ENCODE data around the gene CACNA1G. TPM values are rescaled to one million over a fixed set of nuclear protein-coding genes. Genes with fewer than 3 reads are reported as not detected.

Gene CACNA1G
- polyA plus RNA-seq, 1 donor (not counting 4 experiments of a cell fraction or from before 2014, with no cell fraction given): 0.07 TPM

DNA sequence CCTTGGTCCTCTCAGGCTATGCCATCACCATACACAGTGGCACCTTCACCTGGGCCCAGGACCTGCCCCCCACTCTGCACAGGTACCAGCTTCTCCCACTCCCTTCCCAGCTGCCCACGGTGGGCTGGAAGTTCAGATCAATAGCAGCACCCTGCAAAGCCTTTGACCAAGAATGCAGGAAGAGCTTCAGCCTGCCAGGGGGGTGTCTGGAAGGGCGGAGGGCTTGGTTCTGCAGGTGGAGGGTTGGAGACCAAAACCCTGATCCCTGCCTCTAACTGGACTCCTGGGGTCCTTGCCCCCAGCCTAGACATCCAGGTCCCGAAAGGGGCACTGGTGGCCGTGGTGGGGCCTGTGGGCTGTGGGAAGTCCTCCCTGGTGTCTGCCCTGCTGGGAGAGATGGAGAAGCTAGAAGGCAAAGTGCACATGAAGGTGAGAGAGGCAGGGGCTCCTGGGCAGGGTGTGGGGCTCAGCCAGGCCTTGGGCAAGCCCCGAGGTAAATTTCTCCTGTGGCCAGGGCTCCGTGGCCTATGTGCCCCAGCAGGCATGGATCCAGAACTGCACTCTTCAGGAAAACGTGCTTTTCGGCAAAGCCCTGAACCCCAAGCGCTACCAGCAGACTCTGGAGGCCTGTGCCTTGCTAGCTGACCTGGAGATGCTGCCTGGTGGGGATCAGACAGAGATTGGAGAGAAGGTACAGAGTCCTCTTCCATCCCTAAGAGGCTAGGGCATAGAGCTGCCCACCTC lies 108.5 kb downstream of the CACNA1G start:
- H3K27ac ChIP-seq (ENCODE audit: control insufficient read depth, insufficient read depth, low read length): peak overlapping the region; percentile 39
- H3K9me3 ChIP-seq (ENCODE audit: control insufficient read depth, low read depth, low read length): no peaks in the 10 kb centered on the region
- no peaks in the 10 kb centered on the region for H4K20me1 ChIP-seq (ENCODE audit: control insufficient read depth, extremely low read depth, insufficient read depth, low read length)
- no peak overlapping the region for H2AFZ ChIP-seq (ENCODE audit: control insufficient read depth, low read length)
- H3K79me2 ChIP-seq (ENCODE audit: control insufficient read depth, insufficient read depth, low read length): no peaks in the 10 kb centered on the region
- no peak overlapping the region for H3K9ac ChIP-seq (ENCODE audit: control insufficient read depth, extremely low read depth, insufficient read depth, low read length)
- TF ChIP-seq EZH2 (IDR thresholded peaks at IDR 0.05; ENCODE audit: low read length): no peak
- TF ChIP-seq, protein P1, sequence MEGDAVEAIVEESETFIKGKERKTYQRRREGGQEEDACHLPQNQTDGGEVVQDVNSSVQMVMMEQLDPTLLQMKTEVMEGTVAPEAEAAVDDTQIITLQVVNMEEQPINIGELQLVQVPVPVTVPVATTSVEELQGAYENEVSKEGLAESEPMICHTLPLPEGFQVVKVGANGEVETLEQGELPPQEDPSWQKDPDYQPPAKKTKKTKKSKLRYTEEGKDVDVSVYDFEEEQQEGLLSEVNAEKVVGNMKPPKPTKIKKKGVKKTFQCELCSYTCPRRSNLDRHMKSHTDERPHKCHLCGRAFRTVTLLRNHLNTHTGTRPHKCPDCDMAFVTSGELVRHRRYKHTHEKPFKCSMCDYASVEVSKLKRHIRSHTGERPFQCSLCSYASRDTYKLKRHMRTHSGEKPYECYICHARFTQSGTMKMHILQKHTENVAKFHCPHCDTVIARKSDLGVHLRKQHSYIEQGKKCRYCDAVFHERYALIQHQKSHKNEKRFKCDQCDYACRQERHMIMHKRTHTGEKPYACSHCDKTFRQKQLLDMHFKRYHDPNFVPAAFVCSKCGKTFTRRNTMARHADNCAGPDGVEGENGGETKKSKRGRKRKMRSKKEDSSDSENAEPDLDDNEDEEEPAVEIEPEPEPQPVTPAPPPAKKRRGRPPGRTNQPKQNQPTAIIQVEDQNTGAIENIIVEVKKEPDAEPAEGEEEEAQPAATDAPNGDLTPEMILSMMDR (optimal IDR thresholded peaks at IDR 0.05 in 1 of 3, IDR thresholded peaks at IDR 0.05 in 1 of 3, conservative IDR thresholded peaks at IDR 0.05 in 1 of 3; ENCODE audit: extremely low read depth in 1 of 3, insufficient read depth in 2 of 3, low read length in 3 of 3): no peak
- no peak overlapping the region for H3K4me2 ChIP-seq (ENCODE audit: control insufficient read depth, extremely low read depth, insufficient read depth, low read depth, low read length)
- H3K4me3 ChIP-seq (ENCODE audit: control insufficient read depth in 2 of 3, extremely low read depth in 1 of 3, insufficient read depth in 2 of 3, low read depth in 1 of 3, low read length in 3 of 3): no peak overlapping the region
- no peak for DNase-seq (ENCODE audit: low read depth, low spot score)
- FAIRE-seq: no peak
- dilution Hi-C loops (cut with MboI; ENCODE audit: extremely low pct_ligation_motif_present, low sequenced_read_pairs): no loop called here
- H3K4me1 ChIP-seq (ENCODE audit: control insufficient read depth, extremely low read depth, insufficient read depth, low read length): peaks cover 45% of the 10 kb centered on the region
- peaks cover 0 to 6% of the 10 kb centered on the region in 2 experiments for H3K36me3 ChIP-seq (ENCODE audit: control insufficient read depth in 2 of 2, extremely low read depth in 1 of 2, insufficient read depth in 2 of 2, low read length in 2 of 2)
- peaks cover 2% of the 10 kb centered on the region for H3K9me1 ChIP-seq (ENCODE audit: control insufficient read depth, extremely low read depth, insufficient read depth, low read length)
- H3K27me3 ChIP-seq (ENCODE audit: control insufficient read depth, extremely low read depth, insufficient read depth, low read length): no peaks in the 10 kb centered on the region

DNA sequence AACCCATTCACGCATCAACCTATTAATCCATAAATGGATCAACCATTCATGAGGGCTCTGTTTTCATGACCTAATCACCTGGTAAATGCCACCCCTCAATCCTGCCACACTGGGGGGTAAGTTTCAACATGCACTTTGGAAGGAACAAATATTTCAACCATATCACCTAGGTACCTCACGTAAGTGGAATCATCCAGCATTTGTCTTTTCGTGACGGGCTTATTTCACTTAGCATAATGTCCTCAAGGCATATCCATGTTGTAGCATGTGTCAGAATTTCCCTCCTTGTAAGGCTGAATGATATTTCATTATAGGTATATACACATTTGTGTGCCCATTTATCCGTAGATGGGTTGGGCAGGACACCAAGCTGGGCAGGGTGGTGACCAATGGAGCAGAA lies 111.6 kb downstream of the CACNA1G start:
- Histone ChIP-seq H4K20me1 (ENCODE audit: control insufficient read depth, extremely low read depth, insufficient read depth, low read length) (no peaks in the 10 kb centered on the region), H3K27me3 (ENCODE audit: control insufficient read depth, extremely low read depth, insufficient read depth, low read length) (no peaks in the 10 kb centered on the region), H3K36me3 (ENCODE audit: control insufficient read depth in 2 of 2, extremely low read depth in 1 of 2, insufficient read depth in 2 of 2, low read length in 2 of 2) (peaks cover 1 to 19% of the 10 kb centered on the region in 2 experiments), H2AFZ (ENCODE audit: control insufficient read depth, low read length) (no peak overlapping the region), H3K9ac (ENCODE audit: control insufficient read depth, extremely low read depth, insufficient read depth, low read length) (peak overlapping the region; percentile 36), H3K4me2 (ENCODE audit: control insufficient read depth, extremely low read depth, insufficient read depth, low read depth, low read length) (peak overlapping the region; percentile 30), H3K27ac (ENCODE audit: control insufficient read depth, insufficient read depth, low read length) (peak overlapping the region; percentile 66), H3K4me1 (ENCODE audit: control insufficient read depth, extremely low read depth, insufficient read depth, low read length) (peaks cover 47% of the 10 kb centered on the region), H3K9me3 (ENCODE audit: control insufficient read depth, low read depth, low read length) (no peaks in the 10 kb centered on the region), H3K9me1 (ENCODE audit: control insufficient read depth, extremely low read depth, insufficient read depth, low read length) (peaks cover 2% of the 10 kb centered on the region), H3K4me3 (ENCODE audit: control insufficient read depth in 2 of 3, extremely low read depth in 1 of 3, insufficient read depth in 2 of 3, low read depth in 1 of 3, low read length in 3 of 3) (no peak overlapping the region), H3K79me2 (ENCODE audit: control insufficient read depth, insufficient read depth, low read length) (no peaks in the 10 kb centered on the region)
- TF ChIP-seq, protein P1 (optimal IDR thresholded peaks at IDR 0.05 in 1 of 3, IDR thresholded peaks at IDR 0.05 in 1 of 3, conservative IDR thresholded peaks at IDR 0.05 in 1 of 3; ENCODE audit: extremely low read depth in 1 of 3, insufficient read depth in 2 of 3, low read length in 3 of 3): no peak
- TF ChIP-seq EZH2 (IDR thresholded peaks at IDR 0.05; ENCODE audit: low read length): no peak
- no peak for DNase-seq (ENCODE audit: low read depth, low spot score)
- peak; percentile 48 for FAIRE-seq
- dilution Hi-C loops (cut with MboI; ENCODE audit: extremely low pct_ligation_motif_present, low sequenced_read_pairs): no loop called here
